ENCODE data around the gene RPL15. TPM values are rescaled to one million over a fixed set of nuclear protein-coding genes. Genes with fewer than 3 reads are reported as not detected.

Gene RPL15
- total RNA-seq, 2 donors from 2014 or later = 608 to 1,311 TPM

DNA sequence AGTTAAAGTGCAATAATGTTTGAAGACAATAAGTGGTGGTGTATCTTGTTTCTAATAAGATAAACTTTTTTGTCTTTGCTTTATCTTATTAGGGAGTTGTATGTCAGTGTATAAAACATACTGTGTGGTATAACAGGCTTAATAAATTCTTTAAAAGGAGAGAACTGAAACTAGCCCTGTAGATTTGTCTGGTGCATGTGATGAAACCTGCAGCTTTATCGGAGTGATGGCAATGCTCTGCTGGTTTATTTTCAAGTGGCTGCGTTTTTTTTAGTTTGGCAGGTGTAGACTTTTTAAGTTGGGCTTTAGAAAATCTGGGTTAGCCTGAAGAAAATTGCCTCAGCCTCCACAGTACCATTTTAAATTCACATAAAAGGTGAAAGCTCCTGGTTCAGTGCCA is 2.7 kb downstream of the RPL15 start:
- H3K4me1 ChIP-seq = peaks cover 0 to 26% of the 10 kb centered on the region in 2 donors
- TF ChIP-seq, protein P1, sequence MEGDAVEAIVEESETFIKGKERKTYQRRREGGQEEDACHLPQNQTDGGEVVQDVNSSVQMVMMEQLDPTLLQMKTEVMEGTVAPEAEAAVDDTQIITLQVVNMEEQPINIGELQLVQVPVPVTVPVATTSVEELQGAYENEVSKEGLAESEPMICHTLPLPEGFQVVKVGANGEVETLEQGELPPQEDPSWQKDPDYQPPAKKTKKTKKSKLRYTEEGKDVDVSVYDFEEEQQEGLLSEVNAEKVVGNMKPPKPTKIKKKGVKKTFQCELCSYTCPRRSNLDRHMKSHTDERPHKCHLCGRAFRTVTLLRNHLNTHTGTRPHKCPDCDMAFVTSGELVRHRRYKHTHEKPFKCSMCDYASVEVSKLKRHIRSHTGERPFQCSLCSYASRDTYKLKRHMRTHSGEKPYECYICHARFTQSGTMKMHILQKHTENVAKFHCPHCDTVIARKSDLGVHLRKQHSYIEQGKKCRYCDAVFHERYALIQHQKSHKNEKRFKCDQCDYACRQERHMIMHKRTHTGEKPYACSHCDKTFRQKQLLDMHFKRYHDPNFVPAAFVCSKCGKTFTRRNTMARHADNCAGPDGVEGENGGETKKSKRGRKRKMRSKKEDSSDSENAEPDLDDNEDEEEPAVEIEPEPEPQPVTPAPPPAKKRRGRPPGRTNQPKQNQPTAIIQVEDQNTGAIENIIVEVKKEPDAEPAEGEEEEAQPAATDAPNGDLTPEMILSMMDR (IDR thresholded peaks at IDR 0.05) = no peak
- H3K27ac ChIP-seq = no peak overlapping the region
- no peak for DNase-seq (ENCODE audit: low spot score)
- no peaks in the 10 kb centered on the region for H3K9me3 ChIP-seq
- H3K4me3 ChIP-seq = no peak overlapping the region
- no peaks in the 10 kb centered on the region for H3K27me3 ChIP-seq
- H3K36me3 ChIP-seq = peaks cover 36% of the 10 kb centered on the region

DNA sequence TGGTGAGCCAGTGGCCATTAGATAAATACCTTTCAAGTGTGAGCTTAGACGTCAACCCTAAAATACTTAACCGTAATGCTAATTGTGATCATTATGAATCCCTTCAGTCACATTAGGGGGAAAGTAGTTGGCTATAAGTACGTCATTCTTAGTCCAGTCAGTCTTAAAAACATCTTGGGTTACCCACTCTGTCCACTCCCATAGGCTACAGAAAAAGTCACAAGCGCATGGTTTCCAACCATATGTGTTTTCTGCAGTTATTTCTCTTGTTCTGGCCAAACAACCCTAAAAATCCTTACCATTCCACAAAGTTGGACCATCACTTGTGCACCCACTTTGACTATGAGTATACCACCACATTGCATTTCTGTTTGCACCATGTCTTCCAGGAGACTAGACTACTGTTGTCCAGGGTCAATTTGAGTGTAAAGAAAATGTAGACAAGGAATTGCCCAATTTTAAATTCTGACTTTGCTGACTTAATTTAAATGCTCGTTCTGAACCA is 3.3 kb downstream of the RPL15 start:
- TF ChIP-seq, protein P1 (IDR thresholded peaks at IDR 0.05) = no peak
- Histone ChIP-seq H3K9me3 (no peaks in the 10 kb centered on the region), H3K4me1 (peaks cover 0 to 24% of the 10 kb centered on the region in 2 donors), H3K4me3 (no peak overlapping the region), H3K36me3 (peaks cover 36% of the 10 kb centered on the region), H3K27me3 (no peaks in the 10 kb centered on the region), H3K27ac (no peak overlapping the region)
- no peak for DNase-seq (ENCODE audit: low spot score)

DNA sequence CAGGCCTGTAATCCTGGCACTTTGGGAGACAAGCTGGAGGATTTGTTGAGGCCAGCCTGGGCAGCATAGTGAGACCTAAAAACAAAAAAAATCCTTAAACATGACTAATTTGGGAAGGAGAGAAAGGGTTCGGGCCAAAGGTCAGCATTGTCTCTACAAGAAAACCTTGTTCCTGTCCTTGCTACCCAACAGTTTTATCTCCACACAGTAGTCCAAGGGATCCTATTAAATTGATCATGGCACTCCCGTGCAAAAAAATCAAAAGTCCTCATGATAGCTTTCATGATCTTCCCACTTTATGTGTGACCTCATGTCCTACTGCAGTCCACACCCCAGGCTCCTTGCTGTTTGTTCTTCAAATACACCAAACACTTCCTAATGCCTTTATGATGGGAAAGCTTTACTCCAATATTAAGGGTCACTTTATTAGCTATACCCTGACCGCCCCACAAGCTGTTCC is 4.2 kb downstream of the RPL15 start:
- TF ChIP-seq, protein P1 (IDR thresholded peaks at IDR 0.05) = no peak
- Histone ChIP-seq H3K9me3 (no peaks in the 10 kb centered on the region), H3K4me1 (peaks cover 0 to 15% of the 10 kb centered on the region in 2 donors), H3K4me3 (no peak overlapping the region), H3K36me3 (peaks cover 36% of the 10 kb centered on the region), H3K27me3 (no peaks in the 10 kb centered on the region), H3K27ac (no peak overlapping the region)
- DNase-seq (ENCODE audit: low spot score) = no peak

DNA sequence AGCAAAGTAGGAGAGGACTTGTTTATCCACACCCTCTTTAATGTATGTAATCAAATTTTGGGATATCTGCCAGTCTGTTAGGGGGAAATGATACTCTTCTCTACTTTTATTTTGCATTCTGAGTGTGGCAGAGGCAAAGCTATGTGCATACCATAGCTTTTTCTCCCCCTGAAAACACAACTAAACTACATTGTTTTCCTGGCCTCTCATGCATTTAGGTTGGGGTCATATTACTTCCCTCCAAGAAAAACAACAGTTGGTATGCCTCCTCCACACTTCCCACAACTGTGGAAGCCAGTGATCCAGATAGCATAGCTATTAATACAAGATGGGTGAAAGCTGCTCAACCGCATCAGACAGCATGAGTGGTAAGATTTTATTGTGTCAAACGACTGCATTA is 6.9 kb downstream of the RPL15 start:
- Histone ChIP-seq H3K27me3 (no peaks in the 10 kb centered on the region), H3K9me3 (no peaks in the 10 kb centered on the region), H3K27ac (no peak overlapping the region), H3K36me3 (peaks cover 26% of the 10 kb centered on the region), H3K4me1 (peaks cover 0 to 4% of the 10 kb centered on the region in 2 donors), H3K4me3 (no peak overlapping the region)
- TF ChIP-seq, protein P1 (IDR thresholded peaks at IDR 0.05) = no peak
- DNase-seq (ENCODE audit: low spot score) = no peak

DNA sequence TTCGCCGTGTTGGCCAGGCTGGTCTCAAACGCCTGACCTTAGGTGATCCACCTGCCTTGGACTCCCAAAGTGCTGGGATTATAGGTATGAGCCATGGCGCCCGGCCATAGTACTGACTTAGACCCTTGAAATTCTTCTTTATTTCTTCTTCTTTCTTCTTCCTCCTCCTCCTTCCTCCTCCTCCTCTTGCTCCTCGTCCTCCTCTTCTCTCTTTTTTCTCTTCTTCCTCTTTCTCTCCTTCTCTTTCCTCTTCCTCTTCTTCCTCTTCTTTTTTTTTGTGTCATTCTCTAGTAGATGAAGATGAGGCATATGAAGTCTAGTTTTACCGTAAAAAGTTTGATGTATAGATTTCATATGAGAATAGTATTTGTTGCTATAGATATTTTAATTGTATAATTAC is 9.3 kb downstream of the RPL15 start:
- Histone ChIP-seq H3K9me3 (no peaks in the 10 kb centered on the region), H3K27ac (no peak overlapping the region), H3K4me1 (no peaks in the 10 kb centered on the region), H3K4me3 (no peak overlapping the region), H3K36me3 (peaks cover under 1% of the 10 kb centered on the region), H3K27me3 (no peaks in the 10 kb centered on the region)
- no peak for DNase-seq (ENCODE audit: low spot score)
- TF ChIP-seq, protein P1 (IDR thresholded peaks at IDR 0.05) = no peak

DNA sequence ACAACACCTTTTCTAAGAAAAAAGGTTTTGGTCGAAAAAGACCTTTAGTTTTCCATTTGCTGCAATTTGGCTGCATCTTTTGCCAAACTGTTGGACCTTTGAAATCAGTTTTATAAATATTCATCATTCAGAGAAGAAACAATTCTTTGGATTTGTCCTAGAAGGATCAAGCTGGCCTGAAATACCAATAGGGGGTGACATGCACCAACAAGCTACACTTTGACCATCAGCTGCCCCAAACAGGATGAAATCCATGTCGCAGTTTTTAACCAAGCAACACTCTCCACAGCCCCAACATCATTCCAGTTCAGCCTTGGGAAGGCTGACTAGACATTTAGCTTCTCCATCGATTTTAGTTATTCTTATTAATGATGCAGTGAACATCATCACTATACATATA is 9.8 kb downstream of the RPL15 start:
- no peaks in the 10 kb centered on the region for H3K4me1 ChIP-seq
- TF ChIP-seq, protein P1 (IDR thresholded peaks at IDR 0.05) = no peak
- no peaks in the 10 kb centered on the region for H3K9me3 ChIP-seq
- H3K27ac ChIP-seq = no peak overlapping the region
- H3K36me3 ChIP-seq = no peaks in the 10 kb centered on the region
- no peaks in the 10 kb centered on the region for H3K27me3 ChIP-seq
- no peak for DNase-seq (ENCODE audit: low spot score)
- no peak overlapping the region for H3K4me3 ChIP-seq
